Measurements from ENCODE around the gene EPO.

- TF ChIP-seq CTCF (IDR thresholded peaks at IDR 0.05) (no peak), POLR2A (IDR thresholded peaks at IDR 0.05) (no peak), EP300 (IDR thresholded peaks at IDR 0.05; ENCODE audit: low read depth) (no peak), POLR2AphosphoS5 (IDR thresholded peaks at IDR 0.05) (no peak)
Observed at GRCh38 chr7:100676501-100677306, 43.6 kb upstream of the EPO start.

Measured in transverse colon (tissue), 4 donors.